GM18870 (cell line): ENCODE measurements around the gene OVCA2.

Experiments used
- ATAC-seq: cut with Tn5 transposase; IDR thresholded peaks from one replicate; pipeline ENCODE4 v1.9.1; 2021; ENCODE audit warnings: moderate library complexity; ENCODE audit not compliant: unreplicated experiment

OVCA2 gene

GRCh38 chr17:2051933-2052559, 10.2 kb downstream of the OVCA2 start:
- ATAC-seq: no peak

- no peak for ATAC-seq
These were observed 11.8 kb downstream of the OVCA2 start for GRCh38 chr17:2053380-2054261.

GRCh38 chr17:2054262-2054511, 12.4 kb downstream of the OVCA2 start:
- ATAC-seq: no peak

- no peak for ATAC-seq
These were observed 12.9 kb downstream of the OVCA2 start, which contains the start of gene HIC1 for GRCh38 chr17:2054512-2055291. Gene HIC1, plus strand, starts transcription at chr17:2055103. Its CDS starts 1,588 bp downstream, at chr17:2056691.

GRCh38 chr17:2055292-2056205, 13.7 kb downstream of the OVCA2 start:
- ATAC-seq: no peak

- ATAC-seq: no peak
These were observed 14.7 kb downstream of the OVCA2 start for GRCh38 chr17:2056206-2057174.

GRCh38 chr17:2057175-2057759, 15.4 kb downstream of the OVCA2 start:
- ATAC-seq: no peak

- ATAC-seq: no peak
These were observed 16.2 kb downstream of the OVCA2 start for GRCh38 chr17:2057760-2058585.

GRCh38 chr17:2058586-2059546, 17.0 kb downstream of the OVCA2 start:
- no peak for ATAC-seq

GRCh38 chr17:2059547-2060384, 17.9 kb downstream of the OVCA2 start:
- ATAC-seq: no peak

- ATAC-seq: no peak
These were observed 18.5 kb downstream of the OVCA2 start for GRCh38 chr17:2060385-2060658.

GRCh38 chr17:2060681-2061440, 19.0 kb downstream of the OVCA2 start:
- no peak for ATAC-seq

GRCh38 chr17:2061441-2061958, 19.7 kb downstream of the OVCA2 start:
- ATAC-seq: no peak

GRCh38 chr17:2062571-2063183, 20.9 kb downstream of the OVCA2 start:
- ATAC-seq: no peak
